Prostate gland (tissue), 2 donors: Measurements from ENCODE around the gene ALB. TPM values are rescaled to one million over a fixed set of nuclear protein-coding genes. Genes with fewer than 3 reads are reported as not detected.
"Not testable (repeated sequence)": the region's sequence is repeated elsewhere in the genome, so short reads cannot be mapped to it uniquely, and the experiment has no call there.

Source experiments
- DNase-seq: peaks from one replicate; pipeline ENCODE4 v3.0.0-alpha.2; 2019; ENCODE audit warnings: low spot score
- H3K27ac ChIP-seq, 2 donors: fragments of 200-600 bp; sonication (generic); 2 replicates each; pipeline ENCODE4 v1.5.1; 2017 to 2019
- H3K27me3 ChIP-seq: fragments of 200-600 bp; sonication (generic); replicated peaks from 2 replicates; pipeline ENCODE4 v1.5.1; 2019; ENCODE audit not compliant: insufficient read depth
- H3K36me3 ChIP-seq, 2 donors: fragments of 200-600 bp; sonication (generic); 1 replicate in 1 of 2; 2 replicates in 1 of 2; pipeline versions ENCODE4 v1.5.1 to v1.8.1; 2017 to 2019
- H3K4me1 ChIP-seq: fragments of 200-600 bp; sonication (generic); replicated peaks from 2 replicates; pipeline ENCODE4 v1.5.1; 2019
- H3K4me3 ChIP-seq, 2 donors: fragments of 200-600 bp; sonication (generic); 2 replicates each; pipeline ENCODE4 v1.5.1; 2017 to 2019
- H3K9me3 ChIP-seq: fragments of 200-600 bp; sonication (generic); 2 replicates; pipeline ENCODE4 v1.5.1; 2017
- POLR2A ChIP-seq: fragments of 450-650 bp; IDR thresholded peaks from one replicate; pipeline ENCODE4 v1.6.1; 2016; ENCODE audit warnings: antibody characterized with exemption, mild to moderate bottlenecking
- POLR2AphosphoS5 ChIP-seq: sonication (generic); formaldehyde crosslinking; IDR thresholded peaks from one replicate; pipeline ENCODE4 v1.6.1; 2017; ENCODE audit warnings: antibody characterized with exemption
- WGBS: methylation state at CpG from one replicate; pipeline ENCODE4 v1.1.5; 2018; 5-methylcytosine and 5-hydroxymethylcytosine counted together
- intact Hi-C: fragments of 100-400 bp; cut with DNase I; formaldehyde crosslinking; loops from one replicate; pipeline ENCODE4 v1.14.2; 2022
- total RNA-seq, 2 donors: library from RNA; depleted of rRNA; stranded (reverse); fragments of >200 nt; gene quantifications; one replicate each; pipeline ENCODE4 v1.1.0, GENCODE V29; 2016
- TF ChIP-seq, protein P1 (sequence below), 4 experiments: fragments of 200-600 bp in 2 of 4; fragments of 450-650 bp in 2 of 4; sonication (generic) in 2 of 4; IDR thresholded peaks; 1 replicate in 3 of 4; 2 replicates in 1 of 4; pipeline ENCODE4 v1.5.1; 2016 to 2019; ENCODE audit warnings: antibody characterized with exemption in 4 of 4, mild to moderate bottlenecking in 2 of 4, moderate library complexity in 2 of 4

The ALB gene
- total RNA-seq: 1 to 10 TPM in 1 of 2 donors, under 1 TPM in 1; 0.41 to 9.0 TPM

DNA sequence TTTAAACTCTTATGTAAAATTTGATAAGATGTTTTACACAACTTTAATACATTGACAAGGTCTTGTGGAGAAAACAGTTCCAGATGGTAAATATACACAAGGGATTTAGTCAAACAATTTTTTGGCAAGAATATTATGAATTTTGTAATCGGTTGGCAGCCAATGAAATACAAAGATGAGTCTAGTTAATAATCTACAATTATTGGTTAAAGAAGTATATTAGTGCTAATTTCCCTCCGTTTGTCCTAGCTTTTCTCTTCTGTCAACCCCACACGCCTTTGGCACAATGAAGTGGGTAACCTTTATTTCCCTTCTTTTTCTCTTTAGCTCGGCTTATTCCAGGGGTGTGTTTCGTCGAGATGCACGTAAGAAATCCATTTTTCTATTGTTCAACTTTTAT is at the start of gene ALB:
ALB (plus strand) TSS at position 246 of the 400 bp plus-strand sequence; CDS start at position 287, 41 bp downstream.
- Histone ChIP-seq H3K27me3 (no peaks in the 10 kb centered on the region), H3K4me1 (no peaks in the 10 kb centered on the region), H3K36me3 (no peaks in the 10 kb centered on the region), H3K9me3 (no peaks in the 10 kb centered on the region), H3K4me3 (no peak within 1 kb of the TSS), H3K27ac (no peak within 1 kb of the TSS)
- intact Hi-C loops: no loop called here
- 73% methylated on average over 7 of the region's 7 CpGs for WGBS
- no peak for DNase-seq
- no peak for TF ChIP-seq POLR2AphosphoS5
- TF ChIP-seq POLR2A: no peak
- TF ChIP-seq, protein P1, sequence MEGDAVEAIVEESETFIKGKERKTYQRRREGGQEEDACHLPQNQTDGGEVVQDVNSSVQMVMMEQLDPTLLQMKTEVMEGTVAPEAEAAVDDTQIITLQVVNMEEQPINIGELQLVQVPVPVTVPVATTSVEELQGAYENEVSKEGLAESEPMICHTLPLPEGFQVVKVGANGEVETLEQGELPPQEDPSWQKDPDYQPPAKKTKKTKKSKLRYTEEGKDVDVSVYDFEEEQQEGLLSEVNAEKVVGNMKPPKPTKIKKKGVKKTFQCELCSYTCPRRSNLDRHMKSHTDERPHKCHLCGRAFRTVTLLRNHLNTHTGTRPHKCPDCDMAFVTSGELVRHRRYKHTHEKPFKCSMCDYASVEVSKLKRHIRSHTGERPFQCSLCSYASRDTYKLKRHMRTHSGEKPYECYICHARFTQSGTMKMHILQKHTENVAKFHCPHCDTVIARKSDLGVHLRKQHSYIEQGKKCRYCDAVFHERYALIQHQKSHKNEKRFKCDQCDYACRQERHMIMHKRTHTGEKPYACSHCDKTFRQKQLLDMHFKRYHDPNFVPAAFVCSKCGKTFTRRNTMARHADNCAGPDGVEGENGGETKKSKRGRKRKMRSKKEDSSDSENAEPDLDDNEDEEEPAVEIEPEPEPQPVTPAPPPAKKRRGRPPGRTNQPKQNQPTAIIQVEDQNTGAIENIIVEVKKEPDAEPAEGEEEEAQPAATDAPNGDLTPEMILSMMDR (IDR thresholded peaks at IDR 0.05): no peak

DNA sequence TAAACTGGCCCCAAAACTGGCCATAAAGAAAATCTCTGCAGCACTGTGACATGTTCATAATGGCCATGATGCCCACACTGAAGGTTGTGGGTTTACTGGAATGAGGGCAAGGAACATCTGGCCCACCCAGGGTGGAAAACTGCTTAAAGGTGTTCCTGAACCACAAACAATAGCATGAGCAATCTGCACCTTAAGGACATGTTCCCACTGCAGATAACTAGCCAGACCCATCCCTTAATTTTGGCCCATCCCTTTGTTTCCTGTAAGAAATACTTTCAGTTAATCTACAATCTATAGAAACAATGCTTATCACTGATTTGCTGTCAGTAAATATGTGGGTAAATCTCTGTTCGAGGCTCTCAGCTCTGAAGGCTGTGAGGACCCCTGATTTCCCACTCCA is 46.9 kb upstream of the ALB start:
- not testable (repeated sequence) for H3K27me3 ChIP-seq

DNA sequence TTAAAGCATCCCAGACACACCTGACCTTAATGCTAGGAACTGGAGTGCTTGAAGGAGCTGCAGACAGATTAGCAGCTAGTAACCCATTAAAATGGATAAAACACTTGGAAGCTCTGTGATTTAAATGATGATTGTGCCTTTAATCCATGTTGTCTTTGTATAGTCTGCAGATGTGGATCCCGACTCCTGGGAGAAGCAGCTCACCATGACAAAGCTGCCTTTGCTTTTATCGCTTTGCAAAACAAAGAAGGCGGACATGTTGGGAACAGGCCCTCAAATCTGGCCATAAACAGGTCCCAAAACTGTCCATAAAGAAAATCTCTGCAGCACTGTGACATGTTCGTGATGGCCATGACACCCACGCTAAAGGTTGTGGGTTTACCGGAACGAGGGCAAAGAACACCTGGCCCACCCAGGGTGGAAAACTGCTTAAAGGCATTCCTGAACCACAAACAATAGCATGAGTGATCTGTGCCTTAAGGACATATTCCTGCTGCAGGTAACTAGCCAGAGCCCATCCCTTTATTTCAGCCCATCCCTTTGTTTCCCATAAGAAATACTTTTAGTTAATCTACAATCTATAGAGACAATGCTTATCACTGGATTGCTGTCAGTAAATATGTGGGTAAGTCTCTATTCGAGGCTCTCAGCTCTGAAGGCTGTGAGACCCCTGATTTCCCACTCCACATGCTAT is 34.4 kb upstream of the ALB start:
- H3K4me3 ChIP-seq, H3K4me1 ChIP-seq, intact Hi-C loops, H3K36me3 ChIP-seq, DNase-seq, H3K9me3 ChIP-seq, H3K27ac ChIP-seq, H3K27me3 ChIP-seq: not testable (repeated sequence)
- 87% methylated on average over 8 of the region's 8 CpGs for whole genome bisulfite sequencing

More for the DNA sequence above, 46.9 kb upstream of the ALB start:
- H3K4me1 ChIP-seq, H3K4me3 ChIP-seq, DNase-seq, intact Hi-C loops, H3K9me3 ChIP-seq, H3K36me3 ChIP-seq, H3K27ac ChIP-seq: not testable (repeated sequence)
- 93% methylated on average over 1 of the region's 1 CpG for WGBS

DNA sequence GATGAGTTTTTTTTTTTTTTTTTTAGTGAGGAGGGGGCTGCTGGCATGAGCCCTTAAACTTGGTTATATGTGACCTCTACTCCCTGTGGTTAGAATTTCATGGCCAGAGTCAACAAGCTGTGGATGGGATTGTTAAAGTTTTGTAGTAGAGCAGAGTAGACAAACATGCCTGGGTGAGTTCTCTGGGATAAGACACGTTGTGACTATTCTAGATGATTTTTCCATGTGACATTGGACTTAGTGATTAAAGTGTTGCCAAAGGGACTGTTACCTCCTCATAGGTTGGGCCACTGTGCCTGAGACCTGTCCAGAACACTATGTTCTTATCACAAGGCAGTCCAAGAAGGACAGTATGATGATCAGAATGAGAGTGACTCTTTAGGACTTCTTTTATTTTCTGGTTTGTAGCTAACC is 28.8 kb upstream of the ALB start:
- intact Hi-C loops: no loop called here
- no peaks in the 10 kb centered on the region for H3K36me3 ChIP-seq
- DNase-seq: no peak
- 24% methylated on average over 1 of the region's 1 CpG for WGBS
- H3K9me3 ChIP-seq: no peaks in the 10 kb centered on the region
- no peaks in the 10 kb centered on the region for H3K27me3 ChIP-seq
- TF ChIP-seq POLR2AphosphoS5 (no peak), POLR2A (no peak)
- TF ChIP-seq, protein P1 (IDR thresholded peaks at IDR 0.05): no peak
- H3K4me3 ChIP-seq: no peak overlapping the region
- H3K27ac ChIP-seq: no peak overlapping the region
- H3K4me1 ChIP-seq: no peaks in the 10 kb centered on the region

DNA sequence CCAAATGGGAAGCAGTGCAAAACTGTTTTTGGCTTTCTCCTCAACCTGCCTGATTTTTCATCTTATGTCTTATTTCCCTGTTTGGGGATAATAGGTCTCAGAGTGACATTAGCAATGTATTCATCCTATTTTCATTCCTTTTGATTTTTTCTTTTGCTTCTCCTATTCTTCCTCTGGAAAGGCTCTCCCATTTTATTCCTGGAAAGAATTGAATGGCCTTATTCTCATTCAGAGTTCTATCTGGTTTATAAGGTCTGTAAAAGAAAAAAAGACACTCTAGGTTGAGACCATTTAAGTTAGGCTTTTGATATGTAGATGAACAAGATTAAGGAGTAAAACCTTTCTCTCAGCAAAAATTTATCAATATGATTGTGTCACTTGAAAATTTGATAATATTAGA is 27.8 kb upstream of the ALB start:
- H3K27ac ChIP-seq: no peak overlapping the region
- no peaks in the 10 kb centered on the region for H3K27me3 ChIP-seq
- no peak for DNase-seq
- H3K4me3 ChIP-seq: no peak overlapping the region
- H3K4me1 ChIP-seq: no peaks in the 10 kb centered on the region
- H3K36me3 ChIP-seq: no peaks in the 10 kb centered on the region
- no peaks in the 10 kb centered on the region for H3K9me3 ChIP-seq
- intact Hi-C loops: no loop called here
- TF ChIP-seq, protein P1 (IDR thresholded peaks at IDR 0.05): no peak
- TF ChIP-seq POLR2AphosphoS5 (no peak), POLR2A (no peak)

DNA sequence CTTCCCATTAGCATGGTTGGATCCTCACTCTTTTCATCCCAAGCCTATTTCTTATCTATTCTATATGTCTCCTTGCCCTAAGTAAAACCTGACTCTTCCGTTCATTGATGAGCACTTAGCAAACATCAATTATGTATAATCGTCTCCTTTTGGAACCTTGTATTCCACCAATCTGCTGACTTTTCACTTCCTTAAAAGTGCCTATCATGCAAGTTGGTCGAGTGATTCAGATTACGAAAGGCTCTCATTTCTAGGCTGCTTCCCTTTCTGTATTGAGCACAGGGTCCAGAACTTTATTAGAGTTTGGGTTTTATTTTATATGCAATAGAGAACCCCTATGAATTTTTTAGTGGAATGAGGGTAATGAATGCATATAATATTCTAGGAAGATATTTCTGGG is 27.1 kb upstream of the ALB start:
- intact Hi-C loops: no loop called here
- DNase-seq: no peak
- no peak overlapping the region for H3K4me3 ChIP-seq
- H3K36me3 ChIP-seq: no peaks in the 10 kb centered on the region
- 85% methylated on average over 4 of the region's 4 CpGs for WGBS
- no peaks in the 10 kb centered on the region for H3K27me3 ChIP-seq
- no peak for TF ChIP-seq POLR2A
- TF ChIP-seq, protein P1 (IDR thresholded peaks at IDR 0.05): no peak
- no peak for TF ChIP-seq POLR2AphosphoS5
- no peaks in the 10 kb centered on the region for H3K4me1 ChIP-seq
- no peaks in the 10 kb centered on the region for H3K9me3 ChIP-seq
- H3K27ac ChIP-seq: no peak overlapping the region
